Neural cell (in vitro differentiated cells): Measurements from ENCODE around the gene MEGF11.

Source experiments
- CTCF ChIP-seq: fragments of 450-650 bp; IDR thresholded peaks from 2 replicates; pipeline ENCODE4 v1.5.1; 2014; ENCODE audit warnings: antibody characterized with exemption, mild to moderate bottlenecking, moderate library complexity; ENCODE audit not compliant: poor library complexity, severe bottlenecking
- EP300 ChIP-seq: fragments of 450-650 bp; conservative IDR thresholded peaks from 2 replicates; pipeline ENCODE4 v1.6.1; 2014; ENCODE audit warnings: antibody characterized with exemption, mild to moderate bottlenecking, moderate library complexity; ENCODE audit not compliant: poor library complexity, severe bottlenecking
- EZH2 ChIP-seq: fragments of 200-600, 300-800 bp; shearing (Covaris generic), sonication (generic); IDR thresholded peaks from 2 replicates; pipeline ENCODE4 v1.6.1; 2014; ENCODE audit warnings: antibody characterized with exemption, low read length, borderline replicate concordance, mild to moderate bottlenecking; ENCODE audit not compliant: insufficient read depth, poor library complexity, severe bottlenecking
- POLR2AphosphoS5 ChIP-seq: IDR thresholded peaks from 2 replicates; pipeline ENCODE4 v1.6.1; 2012
- RAD21 ChIP-seq: fragments of 450-650 bp; conservative IDR thresholded peaks from 2 replicates; pipeline ENCODE4 v1.6.1; 2014; ENCODE audit warnings: antibody characterized with exemption, mild to moderate bottlenecking, moderate library complexity
- REST ChIP-seq: IDR thresholded peaks from 2 replicates; pipeline ENCODE4 v1.6.1; 2012; ENCODE audit warnings: borderline replicate concordance
- SMC3 ChIP-seq: fragments of 450-650 bp; conservative IDR thresholded peaks from 2 replicates; pipeline ENCODE4 v1.6.1; 2014; ENCODE audit warnings: antibody characterized with exemption, mild to moderate bottlenecking, moderate library complexity; ENCODE audit not compliant: poor library complexity

- TF ChIP-seq CTCF (no peak), SMC3 (no peak), EP300 (no peak), POLR2AphosphoS5 (no peak), EZH2 (no peak), RAD21 (no peak), REST (no peak)
These were observed 3.1 kb upstream of the MEGF11 start for GRCh38 chr15:66256692-66257091.
